Spleen (tissue), 11 donors: ENCODE results near the gene C16orf54. TPM values are rescaled to one million over a fixed set of nuclear protein-coding genes. Genes with fewer than 3 reads are reported as not detected.
"Not testable (repeated sequence)": the region's sequence is repeated elsewhere in the genome, so short reads cannot be mapped to it uniquely, and the experiment has no call there.

ENCODE experiments used
- DNase-seq: peaks from one replicate; pipeline ENCODE4 v3.0.0-alpha.2; 2020
- H3K27ac ChIP-seq, 8 donors: fragments of 200-600 bp; sonication (generic) in 7 of 8; 1 replicate in 4 of 8; 2 replicates in 4 of 8; pipeline versions ENCODE4 v1.5.0 to v1.8.0; 2016 to 2021; ENCODE audit warnings: inconsistent platforms in 4 of 8, mild to moderate bottlenecking in 4 of 8, moderate library complexity in 1 of 8
- H3K27me3 ChIP-seq, 7 donors: fragments of 200-600 bp; sonication (generic) in 6 of 7; replicated peaks in 1 of 7; 1 replicate in 4 of 7; 2 replicates in 3 of 7; pipeline versions ENCODE4 v1.5.0 to v1.8.0; 2016 to 2021; ENCODE audit warnings: inconsistent platforms in 3 of 7, mild to moderate bottlenecking in 1 of 7
- H3K36me3 ChIP-seq, 6 donors: fragments of 200-600 bp; sonication (generic) in 5 of 6; 1 replicate in 4 of 6; 2 replicates in 2 of 6; pipeline versions ENCODE4 v1.5.0 to v1.8.0; 2016 to 2021; ENCODE audit warnings: inconsistent platforms in 2 of 6
- H3K4me1 ChIP-seq, 6 donors: fragments of 200-600 bp; sonication (generic) in 5 of 6; 1 replicate in 3 of 6; 2 replicates in 3 of 6; pipeline versions ENCODE4 v1.5.0 to v1.8.0; 2016 to 2021; ENCODE audit warnings: inconsistent platforms in 3 of 6
- H3K4me3 ChIP-seq, 8 donors: fragments of 200-600 bp; sonication (generic) in 7 of 8; 1 replicate in 4 of 8; 2 replicates in 4 of 8; pipeline versions ENCODE4 v1.5.0 to v1.8.0; 2016 to 2021; ENCODE audit warnings: inconsistent platforms in 4 of 8, mild to moderate bottlenecking in 4 of 8, moderate library complexity in 2 of 8
- H3K9me3 ChIP-seq, 8 donors: fragments of 200-600 bp; sonication (generic) in 7 of 8; 1 replicate in 4 of 8; 2 replicates in 4 of 8; pipeline versions ENCODE4 v1.5.0 to v1.8.0; 2016 to 2021; ENCODE audit warnings: inconsistent platforms in 4 of 8
- POLR2A ChIP-seq, 3 donors: fragments of 450-650 bp; IDR thresholded peaks; one replicate each; pipeline ENCODE4 v1.5.1; 2017; ENCODE audit warnings: antibody characterized with exemption in 3 of 3, mild to moderate bottlenecking in 1 of 3
- POLR2AphosphoS5 ChIP-seq, 3 donors: sonication (generic); formaldehyde crosslinking; IDR thresholded peaks; one replicate each; pipeline ENCODE4 v1.5.1; 2017; ENCODE audit warnings: antibody characterized with exemption in 3 of 3
- WGBS, 5 donors: extraction: QIAGEN DNeasy Blood & Tissue Kit in 3 of 5; methylation state at CpG; one replicate each; pipeline versions ENCODE4 v1.1.5 to v1.1.7; 2013 to 2018; 5-methylcytosine and 5-hydroxymethylcytosine counted together
- intact Hi-C: fragments of 100-400 bp; cut with DNase I; formaldehyde crosslinking; loops from one replicate; pipeline ENCODE4 v1.15.0; 2023; ENCODE audit warnings: low total_unique reads
- polyA plus RNA-seq, 3 donors: library from polyadenylated mRNA; stranded (reverse); fragments of 200-250 nt; gene quantifications; one replicate each; pipeline ENCODE4 v1.2.1, GENCODE V29; 2013
- total RNA-seq, 7 donors: library from RNA; depleted of rRNA in 3 of 7; stranded (reverse); fragments of >200 nt in 3 of 7; fragmentation: NEBNext Ultra II Directional in 4 of 7; extraction: Animal tissue kit (Norgen Biotek cat#: 25700) in 4 of 7; gene quantifications; one replicate each; pipeline versions ENCODE4 v1.1.0 to v1.2.1, GENCODE V29; 2016 to 2021
- TF ChIP-seq, protein P1 (sequence below), 11 experiments: fragments of 200-600 bp in 7 of 11; fragments of 450-650 bp in 4 of 11; sonication (generic) in 4 of 11; IDR thresholded peaks in 8 of 11; conservative IDR thresholded peaks in 3 of 11; 1 replicate in 7 of 11; 2 replicates in 4 of 11; pipeline versions ENCODE4 v1.4.0 to v1.8.0; 2016 to 2021; ENCODE audit warnings: antibody characterized with exemption in 11 of 11, inconsistent platforms in 4 of 11, mild to moderate bottlenecking in 1 of 11
- donor health status: healthy with polysubstance abuse.
- donor health status: DM: no; HTN: no; CAD: no; lungs with moderate emphysema.
- donor health status: DM: no; HTN: no; CAD: no.
- donor health status: Bipolar disorder and iron deficiency.
- donor health status: healthy.
- donor health status: DM: no; HTN: no; CAD: no.
- donor health status: DM: yes; HTN: yes; CAD: no.

C16orf54 gene
- total and polyA plus RNA-seq, 10 donors, result 15.6 to 46.0 (median 35.0) TPM

DNA sequence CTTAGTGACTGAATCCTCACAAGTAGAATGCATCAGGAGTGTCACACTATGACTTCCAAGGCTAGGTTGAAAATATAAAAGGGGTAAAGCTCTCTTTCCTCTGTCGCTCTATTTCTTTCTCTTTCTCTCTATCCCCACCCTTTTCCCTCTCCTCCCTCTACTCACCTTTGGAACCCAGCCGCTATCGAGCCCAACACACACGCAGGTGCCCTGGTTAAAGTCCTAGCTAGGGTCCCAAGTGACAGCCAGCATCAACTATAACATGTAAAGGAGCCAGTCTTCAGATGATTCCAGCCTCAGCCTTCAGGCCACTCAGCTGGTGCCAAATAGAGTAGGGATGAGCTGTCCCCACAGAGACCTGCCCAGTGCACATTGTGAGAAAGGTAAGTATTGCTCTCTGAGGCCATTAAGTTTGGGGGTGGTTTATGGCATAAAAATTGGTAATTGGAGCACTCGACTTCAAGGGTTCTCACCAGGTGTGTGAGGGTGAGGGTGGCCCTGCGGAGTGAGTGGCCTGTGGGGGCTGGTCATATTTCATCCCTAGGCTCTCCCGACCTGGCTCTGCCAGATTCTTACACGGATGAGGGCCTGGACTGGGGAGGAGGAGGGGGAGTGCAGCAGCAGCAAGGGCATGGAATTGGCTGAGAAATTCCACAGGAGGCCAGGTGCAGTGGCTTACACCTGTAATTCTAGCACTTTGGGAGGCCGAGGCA, 14.9 kb upstream of the C16orf54 start:
- intact Hi-C loops, result no loop called here
- Histone ChIP-seq H3K27me3 (peaks cover 0 to 6% (median 0%) of the 10 kb centered on the region in 7 donors), H3K4me3 (no peak overlapping the region), H3K4me1 (peaks cover 0 to 6% (median 0%) of the 10 kb centered on the region in 6 donors), H3K27ac (no peak overlapping the region), H3K36me3 (no peaks in the 10 kb centered on the region), H3K9me3 (no peaks in the 10 kb centered on the region)
- no peak for DNase-seq
- TF ChIP-seq POLR2A (IDR thresholded peaks at IDR 0.05), result no peak
- no peak for TF ChIP-seq POLR2AphosphoS5 (IDR thresholded peaks at IDR 0.05)
- 76 to 95% (median 84%) methylated on average over 9 of the region's 9 CpGs for WGBS, 5 donors

DNA sequence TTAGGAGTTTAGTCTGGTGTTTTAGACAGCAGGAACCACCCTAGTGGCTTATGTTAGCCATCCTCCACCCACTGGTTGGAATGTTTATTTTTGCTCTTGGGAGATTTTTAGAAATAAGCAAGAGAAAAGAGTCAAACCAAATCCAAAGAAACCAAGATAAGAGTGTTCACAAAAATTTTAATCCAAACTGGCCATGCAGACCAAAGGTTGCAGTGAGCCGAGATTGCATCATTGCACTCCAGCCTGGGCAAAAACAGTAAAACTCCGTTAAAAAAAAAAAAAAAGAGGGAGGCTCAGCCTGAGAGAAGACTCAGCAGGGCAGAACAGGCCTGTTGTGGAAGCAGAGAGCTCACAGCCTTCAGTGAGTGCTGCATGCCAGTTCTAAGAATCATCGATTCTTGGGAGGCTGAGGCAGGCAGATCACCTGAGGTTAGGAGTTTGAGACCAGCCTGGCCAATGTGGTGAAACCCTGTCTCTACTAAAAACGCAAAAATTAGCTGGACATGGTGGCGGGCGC, 12.2 kb upstream of the C16orf54 start:
- intact Hi-C loops, result no loop called here
- Histone ChIP-seq H3K4me3 (no peak overlapping the region), H3K27ac (no peak overlapping the region), H3K27me3 (peaks cover 0 to 6% (median 0%) of the 10 kb centered on the region in 7 donors), H3K4me1 (peaks cover 0 to 16% (median 8%) of the 10 kb centered on the region in 6 donors), H3K36me3 (no peaks in the 10 kb centered on the region), H3K9me3 (no peaks in the 10 kb centered on the region)
- WGBS, 5 donors, result 71 to 89% (median 78%) methylated on average over 6 of the region's 6 CpGs
- TF ChIP-seq POLR2A (IDR thresholded peaks at IDR 0.05) (no peak), POLR2AphosphoS5 (IDR thresholded peaks at IDR 0.05) (no peak)
- TF ChIP-seq, protein P1, sequence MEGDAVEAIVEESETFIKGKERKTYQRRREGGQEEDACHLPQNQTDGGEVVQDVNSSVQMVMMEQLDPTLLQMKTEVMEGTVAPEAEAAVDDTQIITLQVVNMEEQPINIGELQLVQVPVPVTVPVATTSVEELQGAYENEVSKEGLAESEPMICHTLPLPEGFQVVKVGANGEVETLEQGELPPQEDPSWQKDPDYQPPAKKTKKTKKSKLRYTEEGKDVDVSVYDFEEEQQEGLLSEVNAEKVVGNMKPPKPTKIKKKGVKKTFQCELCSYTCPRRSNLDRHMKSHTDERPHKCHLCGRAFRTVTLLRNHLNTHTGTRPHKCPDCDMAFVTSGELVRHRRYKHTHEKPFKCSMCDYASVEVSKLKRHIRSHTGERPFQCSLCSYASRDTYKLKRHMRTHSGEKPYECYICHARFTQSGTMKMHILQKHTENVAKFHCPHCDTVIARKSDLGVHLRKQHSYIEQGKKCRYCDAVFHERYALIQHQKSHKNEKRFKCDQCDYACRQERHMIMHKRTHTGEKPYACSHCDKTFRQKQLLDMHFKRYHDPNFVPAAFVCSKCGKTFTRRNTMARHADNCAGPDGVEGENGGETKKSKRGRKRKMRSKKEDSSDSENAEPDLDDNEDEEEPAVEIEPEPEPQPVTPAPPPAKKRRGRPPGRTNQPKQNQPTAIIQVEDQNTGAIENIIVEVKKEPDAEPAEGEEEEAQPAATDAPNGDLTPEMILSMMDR (IDR thresholded peaks at IDR 0.05 in 8 of 11, conservative IDR thresholded peaks at IDR 0.05 in 3 of 11), result no peak
- DNase-seq, result no peak

DNA sequence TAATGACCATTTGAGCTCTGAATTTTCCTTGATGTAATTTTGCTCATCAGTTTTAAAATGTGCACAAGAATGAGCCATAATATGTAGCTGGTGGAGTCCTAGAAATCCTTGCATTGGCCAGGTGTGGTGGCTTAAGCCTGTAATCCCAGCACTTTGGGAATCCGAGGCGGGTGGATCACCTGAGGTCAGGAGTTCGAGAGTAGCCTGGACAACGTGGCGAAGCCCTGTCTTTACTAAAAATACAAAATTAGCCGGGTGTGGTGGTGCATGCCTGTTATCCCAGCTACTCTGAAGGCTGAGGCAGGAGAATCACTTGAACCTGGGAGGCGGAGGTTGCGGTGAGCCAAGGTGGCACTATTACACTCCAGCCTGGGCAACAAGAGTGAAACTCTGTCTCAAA, 11.3 kb upstream of the C16orf54 start:
- H3K27me3 ChIP-seq, H3K36me3 ChIP-seq, intact Hi-C loops, H3K4me3 ChIP-seq, H3K9me3 ChIP-seq, H3K27ac ChIP-seq, DNase-seq: not testable (repeated sequence)
- H3K4me1 ChIP-seq, result peaks cover 0 to 14% (median 8%) of the 10 kb centered on the region in 6 donors
- WGBS, 5 donors, result 86 to 94% (median 89%) methylated on average over 8 of the region's 8 CpGs

GRCh38 chr16:29756654-29757053, 10.9 kb upstream of the C16orf54 start:
- 67 to 86% (median 74%) methylated on average over 1 of the region's 1 CpG for WGBS, 5 donors
- no peak for DNase-seq
- no peaks in the 10 kb centered on the region for H3K36me3 ChIP-seq
- no peaks in the 10 kb centered on the region for H3K9me3 ChIP-seq
- peaks cover 0 to 6% (median 0%) of the 10 kb centered on the region in 7 donors for H3K27me3 ChIP-seq
- H3K4me1 ChIP-seq, result peaks cover 0 to 14% (median 8%) of the 10 kb centered on the region in 6 donors
- intact Hi-C loops, result no loop called here
- no peak overlapping the region for H3K4me3 ChIP-seq
- TF ChIP-seq POLR2AphosphoS5 (IDR thresholded peaks at IDR 0.05) (no peak), POLR2A (IDR thresholded peaks at IDR 0.05) (no peak)
- TF ChIP-seq, protein P1 (IDR thresholded peaks at IDR 0.05 in 8 of 11, conservative IDR thresholded peaks at IDR 0.05 in 3 of 11), result no peak
- H3K27ac ChIP-seq, result no peak overlapping the region

GRCh38 chr16:29753516-29753915, 7.7 kb upstream of the C16orf54 start:
- H3K4me3 ChIP-seq, result no peak overlapping the region
- no peak for DNase-seq
- WGBS, 5 donors, result 66 to 95% (median 85%) methylated on average over 1 of the region's 1 CpG
- H3K4me1 ChIP-seq, result peaks cover 0 to 31% (median 8%) of the 10 kb centered on the region in 6 donors
- intact Hi-C loops, result no loop called here
- TF ChIP-seq, protein P1 (IDR thresholded peaks at IDR 0.05 in 8 of 11, conservative IDR thresholded peaks at IDR 0.05 in 3 of 11), result no peak
- no peak for TF ChIP-seq POLR2AphosphoS5 (IDR thresholded peaks at IDR 0.05)
- no peak overlapping the region for H3K27ac ChIP-seq
- no peaks in the 10 kb centered on the region for H3K9me3 ChIP-seq
- H3K36me3 ChIP-seq, result peaks cover 0 to 8% (median 0%) of the 10 kb centered on the region in 6 donors
- H3K27me3 ChIP-seq, result no peaks in the 10 kb centered on the region

DNA sequence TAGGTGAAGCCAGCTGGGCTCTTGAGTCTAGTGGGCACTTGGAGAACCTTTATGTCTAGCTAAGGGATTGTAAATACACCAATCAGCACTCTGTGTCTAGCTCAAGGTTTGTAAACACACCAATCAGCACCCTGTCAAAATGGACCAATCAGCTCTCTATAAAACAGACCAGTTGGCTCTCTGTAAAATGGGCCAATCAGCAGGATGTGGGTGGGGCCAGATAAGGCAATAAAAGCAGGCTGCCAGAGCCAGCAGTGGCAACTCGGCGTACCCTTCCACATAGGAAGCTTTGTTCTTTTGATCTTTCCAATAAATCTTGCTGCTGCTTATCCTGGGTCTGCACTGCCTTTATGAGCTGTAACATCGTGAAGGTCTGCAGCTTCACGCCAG, 3.0 kb upstream of the C16orf54 start:
- Histone ChIP-seq H3K36me3 (peaks cover 0 to 25% (median 2%) of the 10 kb centered on the region in 6 donors), H3K27ac (peak overlapping the region in 1 of 8 donors; percentile 27), H3K4me1 (peaks cover 18 to 59% (median 27%) of the 10 kb centered on the region in 6 donors)
- DNase-seq, intact Hi-C loops, H3K4me3 ChIP-seq, H3K27me3 ChIP-seq, H3K9me3 ChIP-seq: not testable (repeated sequence)
- WGBS, 5 donors, result 65 to 90% (median 85%) methylated on average over 3 to 4 of the region's 4 CpGs
